Fibroblast of pulmonary artery (primary cell): ENCODE measurements around the gene KRT20.

Experiments used
- DNase-seq: peaks from one replicate; pipeline ENCODE4 v3.0.0-alpha.2; 2010; ENCODE audit warnings: low read depth
- H3K4me3 ChIP-seq: replicated peaks from 2 replicates; pipeline ENCODE4 v1.5.1; 2011; ENCODE audit warnings: low read depth, mild to moderate bottlenecking, control low read depth, low read length, moderate library complexity
- CTCF ChIP-seq: IDR thresholded peaks from 2 replicates; pipeline ENCODE4 v1.5.1; 2011; ENCODE audit warnings: mild to moderate bottlenecking, control low read depth, low read length, inconsistent platforms; ENCODE audit errors: missing control alignments

KRT20 gene

GRCh38 chr17:40844671-40845107, 40.4 kb downstream of the KRT20 start:
- DNase-seq: no peak
- no peak overlapping the region for H3K4me3 ChIP-seq
- no peak for TF ChIP-seq CTCF

GRCh38 chr17:40843242-40843641, 41.8 kb downstream of the KRT20 start:
- TF ChIP-seq CTCF: no peak
- no peak for DNase-seq
- no peak overlapping the region for H3K4me3 ChIP-seq

GRCh38 chr17:40841246-40841645, 43.8 kb downstream of the KRT20 start:
- no peak overlapping the region for H3K4me3 ChIP-seq
- TF ChIP-seq CTCF: no peak
- no peak for DNase-seq

- no peak overlapping the region for H3K4me3 ChIP-seq
- no peak for DNase-seq
- TF ChIP-seq CTCF: no peak
Measured at GRCh38 chr17:40839194-40839593, 45.8 kb downstream of the KRT20 start.

- no peak overlapping the region for H3K4me3 ChIP-seq
- no peak for TF ChIP-seq CTCF
- no peak for DNase-seq
Measured at GRCh38 chr17:40836020-40836419, 49.0 kb downstream of the KRT20 start.

- no peak overlapping the region for H3K4me3 ChIP-seq
- TF ChIP-seq CTCF: no peak
- DNase-seq: no peak
Measured at GRCh38 chr17:40833882-40834281, 51.2 kb downstream of the KRT20 start.

GRCh38 chr17:40832840-40833239, 52.2 kb downstream of the KRT20 start:
- no peak for DNase-seq
- TF ChIP-seq CTCF: no peak
- no peak overlapping the region for H3K4me3 ChIP-seq
